ENCODE measurements around the gene APCDD1L.

DNA sequence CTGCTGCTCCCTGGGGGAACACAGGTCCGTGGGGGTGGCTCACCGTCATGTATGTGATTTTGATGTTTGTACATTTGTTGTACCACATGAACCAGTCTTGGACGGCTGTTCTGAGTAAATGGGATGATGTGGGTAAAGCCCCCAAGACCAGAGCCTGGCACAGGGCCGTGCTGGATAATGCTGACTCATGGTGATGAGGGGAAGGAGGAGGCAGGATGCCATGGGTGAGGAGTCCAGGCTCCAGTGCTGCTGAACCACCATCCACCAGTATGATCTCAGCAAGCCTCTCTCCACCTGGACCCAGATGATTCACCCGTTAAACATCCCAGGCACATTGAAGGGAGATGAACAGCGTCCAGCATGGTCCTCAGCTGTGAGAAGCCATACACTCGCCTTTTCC lies 9.6 kb upstream of the APCDD1L start:
- TF ChIP-seq, protein P1, sequence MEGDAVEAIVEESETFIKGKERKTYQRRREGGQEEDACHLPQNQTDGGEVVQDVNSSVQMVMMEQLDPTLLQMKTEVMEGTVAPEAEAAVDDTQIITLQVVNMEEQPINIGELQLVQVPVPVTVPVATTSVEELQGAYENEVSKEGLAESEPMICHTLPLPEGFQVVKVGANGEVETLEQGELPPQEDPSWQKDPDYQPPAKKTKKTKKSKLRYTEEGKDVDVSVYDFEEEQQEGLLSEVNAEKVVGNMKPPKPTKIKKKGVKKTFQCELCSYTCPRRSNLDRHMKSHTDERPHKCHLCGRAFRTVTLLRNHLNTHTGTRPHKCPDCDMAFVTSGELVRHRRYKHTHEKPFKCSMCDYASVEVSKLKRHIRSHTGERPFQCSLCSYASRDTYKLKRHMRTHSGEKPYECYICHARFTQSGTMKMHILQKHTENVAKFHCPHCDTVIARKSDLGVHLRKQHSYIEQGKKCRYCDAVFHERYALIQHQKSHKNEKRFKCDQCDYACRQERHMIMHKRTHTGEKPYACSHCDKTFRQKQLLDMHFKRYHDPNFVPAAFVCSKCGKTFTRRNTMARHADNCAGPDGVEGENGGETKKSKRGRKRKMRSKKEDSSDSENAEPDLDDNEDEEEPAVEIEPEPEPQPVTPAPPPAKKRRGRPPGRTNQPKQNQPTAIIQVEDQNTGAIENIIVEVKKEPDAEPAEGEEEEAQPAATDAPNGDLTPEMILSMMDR (conservative IDR thresholded peaks at IDR 0.05; ENCODE audit: low read length): no peak
- TF ChIP-seq EZH2phosphoT487 (IDR thresholded peaks at IDR 0.05; ENCODE audit: borderline replicate concordance): no peak

All from Loucy (cell line).